GM21367 (cell line): Measurements from ENCODE around the gene AXDND1.
"Not testable (repeated sequence)": the region's sequence is repeated elsewhere in the genome, so short reads cannot be mapped to it uniquely, and the experiment has no call there.

ENCODE experiments used
- ATAC-seq: cut with Tn5 transposase; IDR thresholded peaks from one replicate; pipeline ENCODE4 v1.9.1; 2021; ENCODE audit not compliant: unreplicated experiment

Gene AXDND1

DNA sequence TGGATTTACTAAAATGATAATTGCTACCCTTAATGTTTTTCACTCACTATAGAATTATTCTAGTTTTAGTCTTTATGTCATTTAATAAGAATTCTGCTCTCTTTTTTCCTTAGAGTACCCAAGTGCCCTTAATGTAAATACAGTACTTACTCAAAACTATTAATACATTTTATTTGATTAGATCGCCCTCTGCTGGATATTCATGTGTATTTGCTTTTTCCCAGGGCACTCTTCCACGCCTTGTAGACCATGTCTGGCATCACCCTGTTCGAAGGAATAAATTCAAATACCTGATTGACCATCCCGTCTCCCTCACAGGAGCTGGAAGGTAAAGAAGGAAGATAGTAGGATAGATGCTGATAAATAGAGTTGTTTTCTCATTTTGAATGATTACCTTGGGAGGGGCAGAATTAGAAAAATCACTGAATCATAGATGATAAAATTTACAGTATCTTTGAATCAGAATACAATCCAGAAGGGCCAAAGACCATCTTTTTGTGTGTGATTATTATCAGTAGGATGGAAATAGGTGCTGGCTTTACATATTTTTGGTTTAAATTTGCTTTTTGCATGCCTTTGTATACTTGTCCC is 4.1 kb downstream of the AXDND1 start:
- no peak for ATAC-seq

DNA sequence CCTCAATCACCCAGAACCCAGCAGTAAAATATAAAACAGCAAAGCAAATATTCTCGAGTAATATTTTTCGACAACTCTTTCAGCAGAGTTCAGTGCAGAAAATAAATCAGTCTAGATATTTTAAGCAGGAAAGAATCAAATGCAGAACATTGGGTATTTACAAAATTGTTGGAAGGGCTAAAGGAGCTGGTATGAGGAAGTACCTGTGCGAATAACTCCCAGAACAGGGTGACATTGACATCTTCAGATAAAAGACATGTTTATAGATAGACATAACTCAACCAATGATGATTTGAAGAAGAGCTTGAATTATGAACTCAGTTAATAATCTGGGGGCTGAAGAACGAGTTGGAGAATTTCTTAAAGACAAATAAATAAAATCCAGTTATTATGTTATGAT is 6.4 kb downstream of the AXDND1 start:
- no peak for ATAC-seq

DNA sequence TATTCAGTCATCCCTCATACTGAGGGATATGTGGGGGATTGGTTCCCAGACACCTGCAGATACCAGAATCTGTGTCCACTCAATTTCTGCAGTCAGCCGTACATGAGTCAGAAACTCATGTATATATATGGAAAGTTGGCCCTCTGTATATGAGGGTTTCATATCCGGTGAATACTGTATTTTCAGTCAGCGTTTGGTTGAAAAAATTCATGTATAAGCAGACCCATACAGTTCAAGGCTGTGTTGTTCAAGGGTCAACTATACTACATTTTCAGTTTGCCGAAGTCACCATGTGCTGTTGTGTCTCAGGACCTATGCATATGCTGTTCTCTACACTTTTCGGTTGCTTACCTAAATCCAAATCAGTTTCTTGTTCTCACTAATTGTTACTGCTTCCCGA is 10.5 kb downstream of the AXDND1 start:
- no peak for ATAC-seq

DNA sequence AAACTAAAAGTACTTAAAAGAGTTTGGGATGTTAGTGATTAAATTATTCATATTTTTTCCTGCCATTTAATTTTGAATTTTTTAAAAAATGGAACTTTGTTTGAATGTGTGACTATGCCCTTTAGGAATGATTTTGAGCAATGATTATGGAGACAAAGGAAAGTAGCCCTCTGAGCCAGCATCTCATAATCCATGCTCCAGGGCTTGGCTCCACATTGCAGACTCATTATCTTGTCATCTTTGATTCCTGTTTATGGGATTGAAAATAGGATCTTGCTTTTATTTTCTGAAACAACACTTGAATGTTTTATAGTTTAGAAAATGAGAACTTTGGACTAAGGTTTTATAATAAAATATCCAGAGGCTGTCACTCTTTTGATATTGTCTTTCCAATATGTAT is 14.5 kb downstream of the AXDND1 start:
- ATAC-seq, result no peak

DNA sequence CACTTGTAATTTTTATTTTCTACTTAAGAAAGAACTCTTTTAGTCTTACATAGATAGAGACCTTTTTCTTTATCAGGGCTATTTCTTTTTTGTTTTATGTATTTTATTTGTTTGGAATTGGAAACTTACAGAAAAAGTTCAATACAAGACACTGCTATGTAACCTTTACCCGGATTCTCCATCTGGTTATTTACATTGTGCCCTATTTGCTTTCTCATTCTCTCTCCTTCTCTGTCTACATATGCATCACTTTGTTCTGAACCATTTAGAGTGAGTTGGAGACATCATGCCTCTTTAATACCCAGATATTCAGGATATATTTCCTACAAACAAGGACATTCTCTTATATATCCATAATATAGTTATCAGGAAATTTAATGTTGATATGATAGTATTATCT is 18.3 kb downstream of the AXDND1 start:
- no peak for ATAC-seq

DNA sequence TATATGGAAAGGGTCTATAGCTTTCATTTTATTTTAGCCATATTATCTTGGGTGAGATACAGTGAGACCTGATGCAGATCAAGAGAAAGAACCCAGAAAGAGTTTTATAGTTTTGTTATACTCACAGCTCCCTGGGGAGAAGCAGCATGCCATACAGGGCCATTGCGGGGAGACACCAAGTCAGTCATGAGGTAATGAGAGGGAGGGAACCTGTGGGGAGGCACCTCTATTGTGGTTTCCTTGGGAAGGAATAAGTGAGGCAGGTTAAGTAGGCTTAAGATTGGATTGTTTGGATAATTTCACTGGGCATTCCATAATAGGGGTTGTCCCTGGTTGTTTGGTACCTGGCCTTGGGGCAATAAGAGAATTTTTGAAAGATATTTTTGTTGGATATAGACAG is 19.7 kb downstream of the AXDND1 start:
- ATAC-seq, result no peak

DNA sequence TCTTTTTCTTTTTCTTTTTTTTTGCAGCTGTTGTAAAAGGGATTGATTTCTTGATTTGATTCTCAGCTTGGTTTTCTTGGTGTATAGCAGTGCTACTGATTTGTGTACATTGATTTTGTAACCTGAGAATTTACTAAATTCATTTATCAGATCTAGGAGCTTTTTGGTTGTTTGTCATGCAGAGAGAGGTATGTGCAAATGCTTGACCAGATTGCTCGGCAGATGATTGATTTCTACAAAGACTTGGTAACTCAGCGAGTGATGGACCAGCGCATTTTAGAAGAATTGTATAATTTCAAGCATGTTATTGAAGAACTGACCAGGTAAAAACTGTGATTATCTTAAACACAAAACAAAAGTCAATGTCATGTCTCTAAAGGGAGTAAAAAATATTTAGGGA is 27.9 kb downstream of the AXDND1 start:
- no peak for ATAC-seq

DNA sequence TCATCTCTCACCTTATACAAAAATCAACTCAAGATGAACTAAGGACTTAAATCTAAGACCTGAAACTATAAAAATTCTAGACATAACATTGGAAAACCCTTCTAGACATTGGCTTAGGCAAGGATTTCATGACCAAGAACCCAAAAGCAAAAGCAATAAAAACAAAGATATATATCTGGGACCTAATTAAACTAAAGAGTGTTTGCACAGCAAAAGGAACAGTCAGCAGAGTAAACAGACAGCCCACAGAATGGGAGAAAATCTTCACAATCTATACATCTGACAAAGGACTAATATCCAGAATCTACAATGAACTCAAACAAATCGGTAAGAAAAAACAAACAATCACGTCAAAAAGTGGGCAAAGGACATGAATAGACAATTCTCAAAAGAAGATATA is 33.6 kb downstream of the AXDND1 start:
- not testable (repeated sequence) for ATAC-seq

DNA sequence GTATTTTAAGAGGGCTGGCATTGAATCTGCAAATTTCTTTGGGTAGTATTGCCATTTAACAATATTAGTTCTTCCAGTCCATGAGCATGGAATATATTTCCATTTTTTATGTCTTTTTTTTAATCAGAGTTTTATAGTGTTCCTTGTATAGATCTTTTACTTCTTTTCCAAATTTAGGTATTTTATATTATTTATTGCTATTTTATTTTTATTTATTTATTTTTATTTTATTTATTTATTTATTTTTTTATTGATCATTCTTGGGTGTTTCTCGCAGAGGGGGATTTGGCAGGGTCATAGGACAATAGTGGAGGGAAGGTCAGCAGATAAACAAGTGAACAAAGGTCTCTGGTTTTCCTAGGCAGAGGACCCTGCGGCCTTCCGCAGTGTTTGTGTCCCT is 52.0 kb downstream of the AXDND1 start:
- ATAC-seq, result not testable (repeated sequence)

- not testable (repeated sequence) for ATAC-seq
Measured at GRCh38 chr1:179418706-179419105, 52.9 kb downstream of the AXDND1 start.

DNA sequence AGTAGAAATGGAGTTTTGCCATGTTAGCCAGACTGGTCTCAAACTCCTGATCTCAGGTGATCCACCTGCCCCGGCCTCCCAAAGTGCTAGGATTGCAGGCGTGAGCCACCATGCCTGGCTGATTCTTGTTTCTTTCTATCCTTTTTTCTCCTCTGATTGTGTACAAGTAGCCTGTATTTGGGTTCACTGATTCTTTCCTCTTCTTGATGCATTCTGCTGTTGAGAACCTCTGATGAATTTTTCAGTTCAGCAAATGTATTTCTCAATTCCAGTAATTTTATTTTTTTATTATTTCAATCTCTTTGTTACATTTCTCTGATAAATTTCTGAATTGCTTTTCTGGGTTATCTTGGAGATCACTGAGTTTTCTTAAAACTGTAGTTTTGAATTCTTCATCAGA is 58.8 kb downstream of the AXDND1 start:
- no peak for ATAC-seq

- ATAC-seq, result no peak
Measured at GRCh38 chr1:179425186-179425585, 59.4 kb downstream of the AXDND1 start.

- no peak for ATAC-seq
Measured at GRCh38 chr1:179437171-179437570, 71.4 kb downstream of the AXDND1 start.

GRCh38 chr1:179439646-179440045 is 73.9 kb downstream of the AXDND1 start:
- not testable (repeated sequence) for ATAC-seq

DNA sequence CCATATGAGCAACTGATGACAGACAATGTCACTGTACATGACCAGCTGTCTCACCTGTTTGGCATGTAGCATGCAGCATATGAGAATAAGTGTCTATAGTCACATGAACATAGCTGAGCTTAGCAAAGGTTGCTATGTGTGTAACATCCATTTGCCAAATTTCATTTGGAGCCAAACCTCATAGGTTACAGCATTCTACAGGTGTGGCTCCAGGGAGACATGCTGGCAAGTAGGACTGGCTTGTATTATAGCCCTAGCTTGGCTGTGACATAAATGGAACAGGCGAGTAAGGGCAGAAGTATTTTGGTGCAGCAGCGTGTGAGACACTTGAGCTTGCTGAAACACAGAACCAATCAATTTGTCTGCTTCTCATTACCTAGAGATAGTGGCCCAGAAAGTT is 74.5 kb downstream of the AXDND1 start:
- ATAC-seq, result not testable (repeated sequence)

- ATAC-seq, result no peak
Measured at GRCh38 chr1:179440971-179441370, 75.2 kb downstream of the AXDND1 start.

DNA sequence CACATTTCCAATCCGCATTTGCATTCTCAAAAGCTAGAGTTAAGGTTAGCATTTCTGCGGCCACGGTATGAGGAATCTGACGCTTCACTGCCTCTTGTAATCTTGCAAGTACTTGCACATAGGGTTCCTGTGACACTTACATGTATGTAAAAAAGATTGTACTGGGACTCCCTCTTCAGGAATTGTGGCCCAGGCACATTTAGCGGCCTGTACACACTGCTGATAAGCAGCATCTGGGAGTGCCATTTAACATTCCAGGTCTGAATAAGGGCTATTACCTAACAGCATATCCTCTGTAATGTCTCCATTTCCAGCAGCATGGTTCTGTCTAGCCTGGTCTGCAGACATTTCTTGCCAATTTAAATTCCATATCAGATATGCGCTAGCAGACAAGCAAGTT is 75.7 kb downstream of the AXDND1 start:
- no peak for ATAC-seq

DNA sequence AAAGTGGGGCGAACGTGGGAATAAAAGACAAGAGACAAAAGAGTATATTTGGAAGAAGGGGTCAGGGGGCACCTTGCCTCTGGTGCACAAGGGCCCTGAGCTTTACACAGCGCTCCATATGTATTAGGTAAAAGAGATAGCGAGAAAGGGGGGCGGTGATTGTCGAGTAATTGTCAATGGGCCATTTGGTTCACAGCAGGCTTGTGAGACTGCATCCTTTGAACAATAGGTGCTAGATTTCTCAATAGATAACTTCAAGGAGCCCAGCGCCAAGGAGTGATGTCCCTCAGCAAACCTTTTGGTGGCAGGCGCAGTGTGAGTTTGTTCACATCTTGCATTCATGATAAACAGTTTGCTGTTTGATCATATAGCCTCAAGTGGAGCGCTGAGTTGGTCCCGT is 77.1 kb downstream of the AXDND1 start:
- not testable (repeated sequence) for ATAC-seq

DNA sequence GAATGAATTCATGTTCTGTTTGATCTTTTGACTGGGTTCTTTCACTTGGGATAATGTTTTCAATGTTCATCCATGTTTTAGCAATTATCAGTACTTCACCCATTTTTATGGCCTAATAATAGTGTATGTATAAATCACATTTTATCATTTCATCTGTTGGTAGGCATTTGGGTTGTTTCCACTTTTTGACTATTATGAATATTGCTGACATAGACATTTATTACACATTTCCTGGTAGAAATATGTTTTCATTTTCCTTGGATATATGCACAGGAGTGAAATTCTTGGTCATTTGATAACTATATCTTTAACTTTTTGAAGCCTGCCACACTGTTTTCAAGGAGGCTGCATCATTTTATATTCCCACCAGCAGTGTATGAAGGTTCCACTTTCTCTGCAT is 79.8 kb downstream of the AXDND1 start:
- ATAC-seq, result no peak

DNA sequence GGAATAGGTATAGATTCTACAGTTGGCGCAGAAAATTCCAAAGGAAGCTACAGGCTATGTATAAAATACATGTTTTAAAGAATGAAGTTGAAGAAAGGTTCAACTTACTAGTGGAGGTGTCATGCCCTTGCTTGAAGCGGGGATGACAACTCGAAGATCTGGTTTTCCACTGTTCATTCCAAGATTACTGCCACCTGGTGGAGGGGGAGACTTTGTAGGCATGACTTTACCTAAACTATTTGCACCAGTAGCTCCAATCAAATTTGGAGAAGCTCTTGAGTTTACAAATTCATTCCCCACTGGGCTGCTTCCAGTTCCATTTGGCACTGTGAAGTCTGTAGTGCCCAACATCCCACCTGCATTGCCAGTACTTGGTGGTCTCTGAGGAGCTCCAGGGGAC is 81.7 kb downstream of the AXDND1 start:
- no peak for ATAC-seq

DNA sequence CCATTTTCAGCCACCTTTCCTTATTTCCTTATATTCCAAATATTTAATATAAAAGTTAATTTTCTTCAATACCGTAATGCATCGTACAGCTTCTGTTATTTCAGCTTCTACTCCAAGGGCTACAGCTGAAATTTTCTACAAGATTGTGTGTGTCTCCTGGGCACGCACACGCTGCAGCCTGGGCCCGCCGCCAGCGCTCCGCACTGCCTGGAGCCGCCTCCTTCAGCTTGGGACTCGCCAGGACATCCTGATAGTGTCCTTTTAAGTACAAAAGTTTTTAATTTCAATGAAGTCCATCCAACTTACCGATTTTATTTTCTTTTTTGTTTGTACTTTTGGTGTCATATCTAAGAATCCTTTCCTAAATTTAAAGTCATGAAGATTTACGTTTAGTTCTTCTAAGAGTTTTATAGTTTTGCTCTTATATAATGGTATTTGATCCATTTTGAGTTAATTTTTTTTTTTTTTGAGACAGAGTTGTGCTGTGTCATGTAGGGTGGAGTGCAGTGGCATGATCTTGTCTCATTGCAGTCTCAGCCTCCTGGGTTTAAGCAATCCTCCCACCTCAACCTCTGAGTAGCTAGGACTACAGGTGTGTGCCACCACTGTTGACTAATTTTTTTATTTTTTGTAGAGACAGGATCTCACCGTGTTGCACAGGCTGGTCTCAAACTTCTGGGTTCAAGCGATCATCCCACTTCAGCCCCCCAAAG is 82.8 kb downstream of the AXDND1 start:
- no peak for ATAC-seq

DNA sequence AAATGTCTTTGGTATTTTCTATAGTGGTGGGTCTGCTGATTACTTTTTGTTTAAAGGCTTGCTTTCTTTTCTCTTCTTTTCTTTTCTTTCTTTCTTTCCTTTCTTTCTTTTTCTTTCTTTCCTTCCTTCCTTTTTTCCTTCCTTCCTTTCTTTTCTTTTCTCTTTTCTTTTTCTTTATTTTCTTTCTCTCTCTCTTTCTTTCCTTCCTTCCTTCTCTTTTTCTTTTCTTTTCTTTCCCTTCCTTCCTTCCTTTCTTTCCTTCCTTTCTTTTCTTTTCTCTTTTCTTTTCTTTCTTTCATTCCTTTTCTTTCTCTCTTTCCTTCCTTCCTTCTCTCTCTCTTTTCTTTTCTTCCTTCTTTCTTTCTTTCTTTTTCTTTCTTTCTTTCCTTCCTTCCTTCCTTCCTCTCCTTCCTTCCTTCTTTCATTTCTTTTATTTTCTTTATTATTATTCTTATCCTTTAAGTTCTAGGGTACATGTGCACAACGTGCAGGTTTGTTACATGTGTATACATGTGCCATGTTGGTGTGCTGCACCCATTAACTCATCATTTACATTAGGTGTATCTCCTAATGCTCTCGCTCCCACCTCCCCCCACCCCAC is 93.9 kb downstream of the AXDND1 start:
- ATAC-seq, result not testable (repeated sequence)

GRCh38 chr1:179465661-179466060 is 99.9 kb downstream of the AXDND1 start:
- not testable (repeated sequence) for ATAC-seq
